ENCODE data around the gene PKD1.

Gene PKD1

DNA sequence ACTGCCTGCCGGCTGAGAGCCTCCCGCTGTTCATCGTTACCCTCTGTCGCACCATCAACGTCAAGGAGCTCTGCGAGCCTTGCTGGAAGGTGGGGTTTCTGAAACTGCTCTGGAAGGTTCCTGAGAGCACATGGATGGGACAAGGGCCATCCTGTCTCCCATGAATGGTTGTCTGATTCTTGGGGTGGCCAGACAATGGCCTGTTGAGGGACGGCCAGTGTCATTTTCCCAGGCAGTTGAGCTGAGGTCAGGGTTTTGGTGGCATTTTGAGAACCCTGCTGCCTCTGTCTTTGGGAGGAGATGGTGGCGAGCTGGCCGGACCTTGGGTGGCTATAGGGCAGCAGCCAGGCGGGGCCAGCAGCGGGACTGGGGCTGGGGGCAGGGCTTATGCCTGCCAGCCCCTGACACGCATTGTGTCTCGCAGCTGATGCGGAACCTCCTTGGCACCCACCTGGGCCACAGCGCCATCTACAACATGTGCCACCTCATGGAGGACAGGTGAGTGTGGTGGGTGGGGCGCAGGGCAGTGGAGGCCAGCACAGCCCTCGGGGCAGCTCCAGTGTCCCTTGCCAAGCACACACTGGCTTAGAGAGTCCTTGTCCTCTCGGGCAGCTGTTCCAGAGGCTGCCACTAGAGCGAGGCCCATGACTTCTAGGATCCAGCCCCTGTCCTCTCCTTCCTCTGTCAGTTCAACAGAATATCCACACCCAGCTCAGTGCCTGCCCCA, 78.9 kb downstream of the PKD1 start:
- TF ChIP-seq POLR2A (IDR thresholded peaks at IDR 0.05; ENCODE audit: low read length) (no peak), GATA1 (IDR thresholded peaks at IDR 0.05; ENCODE audit: low read depth, low read length) (no peak)
- no peak for DNase-seq

DNA sequence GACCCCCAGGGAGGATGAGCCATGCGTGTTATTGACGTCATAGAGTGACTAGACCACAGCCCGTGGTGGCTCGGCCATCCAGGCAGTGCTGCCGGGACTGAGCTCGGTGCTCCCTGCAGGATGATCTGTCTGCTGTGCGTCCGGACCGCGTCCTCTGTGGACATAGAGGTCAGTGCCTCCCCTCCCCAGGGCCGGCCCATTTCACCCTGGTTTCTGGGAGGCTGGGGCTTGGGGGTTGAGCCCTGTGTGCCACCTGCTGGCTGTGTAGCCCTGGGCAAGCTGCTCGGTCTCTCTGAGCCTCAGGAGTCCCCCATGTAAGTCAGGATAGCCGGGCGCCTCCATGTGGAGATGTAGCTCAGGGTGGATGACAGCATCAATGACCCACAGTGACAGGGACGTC, 79.6 kb downstream of the PKD1 start:
- no peak for DNase-seq
- TF ChIP-seq POLR2A (IDR thresholded peaks at IDR 0.05; ENCODE audit: low read length) (no peak), GATA1 (IDR thresholded peaks at IDR 0.05; ENCODE audit: low read depth, low read length) (no peak)

DNA sequence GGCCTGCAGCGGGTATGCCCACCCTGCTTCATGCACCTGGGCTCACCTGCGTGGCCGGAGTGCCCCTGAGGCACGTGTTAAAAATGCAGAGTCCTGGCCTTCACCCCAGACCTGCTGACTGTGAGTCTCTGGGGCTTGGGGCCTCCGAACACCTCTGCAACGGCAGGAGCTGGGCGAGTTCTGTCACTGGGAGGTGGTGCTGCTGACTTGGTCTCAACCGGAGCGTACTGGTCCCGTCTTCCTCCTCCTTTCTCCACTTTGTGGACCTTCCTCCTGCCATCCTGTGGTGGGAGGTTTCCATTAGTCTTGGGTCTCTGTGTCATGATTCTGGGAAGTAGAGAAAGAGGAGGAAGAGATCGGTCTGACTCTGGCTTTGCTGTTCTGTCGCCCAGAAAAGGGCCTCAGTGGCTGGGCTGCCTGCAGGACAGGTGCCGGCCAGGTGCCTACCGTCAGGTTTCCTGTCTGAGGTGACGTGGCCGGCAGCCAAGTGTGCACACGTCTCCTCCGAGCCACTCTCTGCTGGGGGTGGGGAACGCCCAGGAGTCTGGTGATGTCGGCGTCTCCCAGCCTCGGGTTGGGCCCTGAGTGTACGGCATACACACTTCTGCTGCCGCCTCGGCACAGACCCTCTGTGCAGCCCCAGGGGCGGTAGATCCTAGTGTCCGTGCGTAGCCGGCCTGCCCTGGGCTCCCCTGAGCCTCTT, 81.0 kb downstream of the PKD1 start:
- DNase-seq = no peak

DNA sequence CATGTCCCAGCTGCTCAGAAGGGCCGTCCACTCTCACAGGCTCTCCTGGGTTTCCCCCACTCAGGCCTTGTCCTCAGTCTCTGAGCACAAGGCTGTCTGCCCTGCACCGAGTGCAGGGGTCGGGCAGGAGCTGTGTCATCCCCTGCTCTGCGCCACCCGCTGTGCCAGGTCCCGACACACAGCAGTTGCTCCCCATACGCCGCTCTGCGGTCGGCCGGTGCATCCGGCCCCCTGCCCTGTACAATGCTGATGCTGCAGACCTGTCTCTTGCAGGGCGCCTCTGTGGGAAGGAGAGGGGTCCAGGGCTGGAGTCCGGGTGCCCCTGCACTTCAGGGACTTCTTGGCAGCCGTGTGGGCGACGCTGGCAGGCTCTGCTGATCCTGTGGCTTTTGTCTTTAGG, 81.8 kb downstream of the PKD1 start:
- TF ChIP-seq GATA1 (IDR thresholded peaks at IDR 0.05; ENCODE audit: low read depth, low read length) (no peak), POLR2A (IDR thresholded peaks at IDR 0.05; ENCODE audit: low read length) (no peak)
- no peak for DNase-seq

More for the DNA sequence above, 81.0 kb downstream of the PKD1 start:
- TF ChIP-seq GATA1 (IDR thresholded peaks at IDR 0.05; ENCODE audit: low read depth, low read length) = no peak
- TF ChIP-seq POLR2A (IDR thresholded peaks at IDR 0.05; ENCODE audit: low read length) = no peak

DNA sequence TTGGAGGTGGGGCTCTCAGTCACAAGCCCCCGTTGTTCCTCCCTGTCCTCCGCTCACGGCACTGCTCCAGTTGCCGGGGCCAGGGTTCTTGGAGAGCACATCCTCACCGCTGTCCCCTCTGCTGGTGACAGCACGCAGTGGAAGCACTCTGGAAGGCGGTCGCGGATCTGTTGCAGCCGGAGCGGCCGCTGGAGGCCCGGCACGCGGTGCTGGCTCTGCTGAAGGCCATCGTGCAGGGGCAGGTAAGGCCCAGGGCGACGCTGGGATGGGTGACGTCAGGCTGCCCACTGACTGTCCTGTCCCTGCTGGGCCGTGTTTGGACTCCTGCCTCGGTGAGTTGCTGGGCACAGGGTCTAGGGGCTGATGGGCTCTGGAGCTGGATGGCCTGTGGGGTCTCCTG, 82.5 kb downstream of the PKD1 start:
- no peak for TF ChIP-seq POLR2A (IDR thresholded peaks at IDR 0.05; ENCODE audit: low read length)
- no peak for TF ChIP-seq GATA1 (IDR thresholded peaks at IDR 0.05; ENCODE audit: low read depth, low read length)
- no peak for DNase-seq

DNA sequence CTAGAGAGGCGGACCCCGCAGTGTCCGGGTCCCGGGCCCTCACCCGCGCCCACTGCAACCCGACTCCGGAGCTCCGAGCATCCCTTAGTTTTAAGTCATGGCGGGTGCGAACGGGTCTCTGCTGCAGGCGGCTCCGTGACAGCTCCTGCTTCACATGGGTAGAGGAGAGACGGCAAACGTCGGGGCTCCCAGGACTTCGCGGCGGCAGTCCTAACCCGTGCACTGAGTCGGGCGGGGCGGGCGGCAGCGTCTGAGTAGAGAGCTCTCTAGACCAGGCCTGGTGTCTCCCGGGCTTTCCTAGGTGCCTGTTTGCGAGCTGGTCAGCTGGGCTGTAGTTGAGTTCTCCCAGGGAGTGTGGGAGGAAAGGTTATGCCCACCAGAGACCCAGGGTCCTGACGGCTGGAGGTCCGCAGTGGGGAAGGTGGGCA, 87.6 kb downstream of the PKD1 start:
- peak; percentile 67 to 73 for DNase-seq
- TF ChIP-seq GATA1 (IDR thresholded peaks at IDR 0.05; ENCODE audit: low read depth, low read length) (no peak), POLR2A (IDR thresholded peaks at IDR 0.05; ENCODE audit: low read length) (peak; percentile 34)

DNA sequence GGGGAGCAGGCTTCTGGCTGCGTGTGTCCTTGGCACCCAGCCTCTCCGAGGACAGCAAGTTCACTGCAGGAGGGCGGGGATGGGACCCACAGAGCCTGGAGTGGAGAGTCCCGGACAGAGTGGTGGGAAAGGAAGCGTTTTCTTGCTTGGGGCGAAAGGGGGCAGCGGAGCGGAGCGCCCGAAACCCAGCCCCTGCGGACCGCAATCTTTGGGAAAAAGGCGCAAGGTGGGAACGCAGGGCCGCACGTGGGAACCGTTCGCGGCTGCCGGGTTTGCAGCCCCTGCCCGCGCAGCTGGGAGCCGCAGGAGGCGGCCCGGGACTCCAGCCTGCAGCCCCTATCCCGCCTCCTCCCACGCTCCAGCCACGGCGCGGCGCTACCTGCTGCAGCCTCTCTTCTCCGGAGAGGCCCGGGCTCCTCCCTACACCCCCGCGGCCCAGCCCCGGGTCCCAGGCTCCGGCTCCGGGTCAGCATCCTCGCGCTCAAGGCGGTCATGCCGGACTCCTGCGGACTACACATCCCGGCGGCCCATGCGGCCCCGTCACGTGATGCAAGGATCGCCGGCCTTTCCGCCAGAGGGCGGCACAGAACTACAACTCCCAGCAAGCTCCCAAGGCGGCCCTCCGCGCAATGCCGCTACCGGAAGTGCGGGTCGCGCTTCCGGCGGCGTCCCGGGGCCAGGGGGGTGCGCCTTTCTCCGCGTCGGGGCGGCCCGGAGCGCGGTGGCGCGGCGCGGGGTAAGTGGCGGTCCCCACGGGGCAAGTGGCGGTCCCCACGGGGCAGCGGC, 88.2 kb downstream of the PKD1 start, which contains the start of the genes NTHL1 and TSC2:
TSS of gene NTHL1 (minus strand) at position 505 of the 786 bp plus-strand sequence. CDS start at position 494, 11 bp downstream.
TSS of gene TSC2 (plus strand) at position 656 of the 786 bp plus-strand sequence. CDS start 631 bp downstream, outside the sequence.
- TF ChIP-seq GATA1 (IDR thresholded peaks at IDR 0.05; ENCODE audit: low read depth, low read length) (no peak), POLR2A (IDR thresholded peaks at IDR 0.05; ENCODE audit: low read length) (peak; percentile 46)
- DNase-seq = peak; percentile 96 to 97

DNA sequence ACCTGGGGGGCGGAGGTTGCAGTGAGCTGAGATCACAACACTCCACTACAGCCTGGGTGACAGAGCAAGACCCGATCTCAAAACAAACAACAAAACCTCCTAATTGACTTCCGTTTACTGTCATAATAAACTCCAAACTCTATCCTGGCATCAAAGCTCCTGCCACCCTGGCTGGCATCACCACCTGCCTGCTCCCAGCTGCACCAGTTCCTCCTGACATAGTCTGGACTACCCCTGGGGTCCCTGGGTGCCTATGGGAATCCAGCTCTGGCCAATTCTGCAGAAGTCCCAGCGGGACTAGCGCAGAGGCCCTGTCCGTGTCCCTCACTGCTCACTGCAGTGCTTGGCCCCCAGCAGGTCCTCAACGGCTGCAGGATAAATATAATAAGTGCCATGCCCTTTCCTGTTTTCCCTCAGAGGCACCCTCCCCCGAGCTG, 88.8 kb downstream of the PKD1 start:
- DNase-seq = no peak

DNA sequence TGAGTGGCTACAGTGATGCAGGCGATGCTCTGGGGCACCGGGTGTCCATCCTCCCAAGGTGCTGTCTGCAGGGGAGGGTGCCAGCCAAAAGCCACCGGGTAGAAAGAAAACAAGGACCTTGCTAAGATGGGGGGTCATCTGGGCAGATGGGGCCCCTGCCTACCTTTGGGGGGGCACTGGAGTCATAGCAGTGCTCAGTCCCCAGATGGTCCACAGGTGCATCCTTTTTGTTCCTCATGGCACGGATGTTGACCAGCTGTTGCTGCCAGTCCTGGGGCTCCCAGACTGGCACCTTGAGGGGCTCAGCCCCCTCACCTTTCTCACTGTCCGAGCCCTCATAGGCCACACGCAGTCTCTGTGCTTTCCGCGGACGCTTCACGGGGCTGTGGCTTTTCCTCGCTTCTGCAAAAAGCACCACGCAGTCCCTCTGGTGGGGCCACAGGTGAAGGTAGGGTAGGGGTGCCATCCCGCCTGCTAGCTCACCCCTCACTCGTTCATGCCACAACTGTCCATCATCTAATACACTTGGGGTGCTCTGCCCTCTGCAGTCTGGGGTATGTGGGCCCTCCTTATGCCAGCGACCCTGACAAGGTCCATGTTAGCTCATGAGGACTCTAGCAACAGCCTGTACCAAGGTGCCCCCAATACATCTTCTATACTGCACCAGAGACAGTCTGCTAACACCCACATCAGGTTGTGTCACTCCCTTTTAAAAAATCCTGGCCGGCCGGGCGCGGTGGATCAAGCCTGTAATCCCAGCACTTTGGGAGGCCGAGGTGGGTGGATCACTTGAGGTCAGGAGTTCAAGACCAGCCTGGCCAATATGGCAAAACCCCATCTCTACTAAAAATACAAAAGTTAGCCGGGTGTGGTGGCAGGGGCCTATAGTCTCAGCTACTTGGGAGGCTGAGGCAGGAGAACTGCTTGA, 89.5 kb downstream of the PKD1 start:
- no peak for DNase-seq
- TF ChIP-seq POLR2A (IDR thresholded peaks at IDR 0.05; ENCODE audit: low read length) (no peak), GATA1 (IDR thresholded peaks at IDR 0.05; ENCODE audit: low read depth, low read length) (no peak)

More for the DNA sequence above, 88.8 kb downstream of the PKD1 start:
- no peak for TF ChIP-seq POLR2A (IDR thresholded peaks at IDR 0.05; ENCODE audit: low read length)
- TF ChIP-seq GATA1 (IDR thresholded peaks at IDR 0.05; ENCODE audit: low read depth, low read length) = no peak

DNA sequence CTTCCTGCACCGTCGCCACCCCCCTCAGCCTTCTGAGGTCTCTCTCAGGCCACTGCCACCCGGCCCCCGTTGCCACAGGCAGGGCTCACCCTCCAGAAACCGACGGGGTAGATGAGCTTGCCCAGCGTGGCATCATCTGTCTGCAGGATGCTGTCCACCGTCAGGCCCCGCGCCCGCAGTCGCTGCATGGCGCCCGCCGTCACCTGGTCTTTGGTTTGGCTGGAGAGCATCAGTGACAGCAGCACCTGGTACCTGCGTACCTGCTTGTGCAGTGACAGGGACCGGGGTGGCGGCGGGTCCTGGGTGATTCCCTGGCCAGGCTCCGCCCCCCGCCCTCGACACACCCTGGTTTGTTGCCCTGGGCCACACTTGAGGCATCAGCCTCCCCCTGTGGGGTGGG, 91.2 kb downstream of the PKD1 start:
- no peak for TF ChIP-seq POLR2A (IDR thresholded peaks at IDR 0.05; ENCODE audit: low read length)
- TF ChIP-seq GATA1 (IDR thresholded peaks at IDR 0.05; ENCODE audit: low read depth, low read length) = no peak
- no peak for DNase-seq

DNA sequence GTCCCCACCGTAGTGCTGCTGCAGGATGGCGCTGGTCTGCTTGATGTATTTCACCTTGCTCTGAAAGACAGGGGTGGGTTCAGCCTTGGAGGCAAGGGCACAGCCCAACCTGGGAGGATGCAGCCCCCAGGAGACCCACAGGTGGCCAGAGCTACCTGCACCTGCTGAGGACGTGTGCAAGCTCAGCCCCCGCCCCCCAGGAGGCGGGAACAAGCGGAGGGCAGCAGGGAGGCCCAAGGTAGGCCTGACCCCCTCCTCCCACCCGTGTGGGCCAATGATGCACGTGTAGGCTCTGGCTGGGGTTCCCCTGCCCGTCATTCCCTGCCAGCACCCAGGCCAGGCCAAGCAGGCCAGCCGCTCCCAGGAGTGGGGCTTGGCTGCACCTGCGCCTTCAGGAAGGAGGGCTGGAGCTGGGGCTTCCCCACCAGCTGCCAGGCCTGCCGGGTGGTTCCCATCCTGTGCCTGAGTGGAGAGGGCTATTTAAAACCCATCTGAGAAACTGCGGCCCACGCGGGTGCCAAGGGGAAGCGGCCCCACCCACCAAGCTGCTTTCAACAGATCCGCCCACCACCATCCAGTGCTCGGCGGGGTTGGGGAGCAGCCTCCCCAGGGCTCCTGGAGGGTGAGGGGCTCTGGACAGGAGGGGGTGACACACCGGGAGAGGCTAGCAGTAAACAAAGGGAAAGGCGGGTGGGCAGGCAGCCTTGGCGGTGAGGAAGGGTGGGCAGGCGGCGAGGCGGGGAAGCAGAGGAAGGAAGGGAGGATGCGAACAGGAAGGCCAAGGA, 91.8 kb downstream of the PKD1 start:
- no peak for DNase-seq
- TF ChIP-seq GATA1 (IDR thresholded peaks at IDR 0.05; ENCODE audit: low read depth, low read length) = no peak

DNA sequence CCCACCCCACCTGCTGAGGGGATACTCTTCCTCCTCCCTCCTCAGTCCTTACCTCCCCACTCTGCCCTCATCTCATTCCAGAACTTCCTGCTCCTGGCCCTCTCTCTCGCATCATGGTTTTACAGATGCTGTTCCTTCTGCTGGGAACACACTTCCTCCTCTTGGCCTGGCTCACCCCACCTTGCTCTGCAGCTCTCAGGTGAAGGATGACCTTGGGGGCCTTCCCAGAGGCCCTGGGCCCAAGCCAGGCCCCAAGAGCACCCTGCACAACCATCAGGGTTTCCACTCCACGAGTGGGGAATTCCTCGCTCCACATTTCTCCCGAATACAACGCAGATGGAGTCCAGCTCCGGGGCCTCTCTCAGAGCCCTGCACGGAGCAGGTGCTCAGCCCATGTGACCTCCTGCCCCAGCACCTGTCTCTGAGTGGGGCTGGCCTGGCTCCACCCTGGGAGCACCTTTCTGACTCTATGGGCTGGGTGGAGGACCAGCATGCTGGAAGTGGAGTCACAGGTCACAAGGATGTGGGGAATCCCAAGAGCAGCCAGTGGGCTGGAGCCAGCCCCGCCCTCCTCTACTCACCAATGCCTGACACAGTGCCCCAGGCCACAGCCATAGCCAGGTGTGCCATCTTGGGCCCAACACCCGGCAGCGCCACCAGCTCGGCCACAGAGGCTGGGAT, 92.6 kb downstream of the PKD1 start:
- TF ChIP-seq POLR2A (IDR thresholded peaks at IDR 0.05; ENCODE audit: low read length) = no peak
- TF ChIP-seq GATA1 (IDR thresholded peaks at IDR 0.05; ENCODE audit: low read depth, low read length) = no peak
- DNase-seq = no peak
